OCI-LY7 (cell line): ENCODE data around the gene CLCF1.

Experiments
- EZH2phosphoT487 ChIP-seq: fragments of 200-600 bp; sonication (generic); IDR thresholded peaks from 2 replicates; pipeline ENCODE4 v1.6.1; 2018; ENCODE audit warnings: low read depth, borderline replicate concordance, mild to moderate bottlenecking, mixed run types, antibody characterized with exemption, low read length, moderate library complexity, mixed read lengths
- TF ChIP-seq, protein P1 (sequence below): fragments of 200-600 bp; sonication (generic); conservative IDR thresholded peaks from 2 replicates; pipeline ENCODE4 v1.5.1; 2014; ENCODE audit warnings: mild to moderate bottlenecking, antibody characterized with exemption, low read length, moderate library complexity, mixed read lengths

DNA sequence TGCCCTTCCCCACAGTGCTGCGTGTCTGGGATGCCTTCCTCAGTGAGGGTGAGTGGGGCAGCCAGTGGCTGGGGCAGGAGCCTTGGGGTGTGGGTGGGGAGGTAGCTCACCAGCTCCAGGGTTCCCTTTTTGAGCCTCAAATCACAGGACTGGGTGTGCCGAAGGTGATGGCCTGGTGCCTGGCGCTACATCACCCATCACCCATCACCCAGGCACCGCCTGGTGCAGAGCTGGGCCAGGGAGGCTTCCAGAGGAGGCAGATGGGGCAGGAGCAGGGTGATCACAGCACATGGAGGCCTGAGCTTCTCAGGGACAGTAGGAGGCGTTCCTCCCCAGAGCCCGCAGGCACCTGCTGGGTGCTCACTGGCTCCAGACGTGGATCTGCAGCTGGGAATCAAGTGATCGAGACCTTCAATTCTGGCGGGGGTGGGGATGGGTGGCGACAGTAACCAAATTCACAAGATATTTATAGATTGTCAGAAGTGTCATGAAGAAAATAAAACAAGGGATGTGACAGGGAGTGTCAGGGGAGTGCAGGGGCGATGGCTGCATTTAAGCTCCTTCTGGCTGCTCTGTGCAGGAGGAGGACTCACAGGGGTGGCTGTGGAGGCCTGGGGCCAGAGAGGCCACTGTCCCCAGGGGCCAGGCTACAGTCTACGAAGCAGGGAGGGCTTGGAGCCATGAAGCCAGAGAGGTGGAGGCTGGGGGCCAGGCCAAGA, 33.7 kb upstream of the CLCF1 start:
- TF ChIP-seq, protein P1, sequence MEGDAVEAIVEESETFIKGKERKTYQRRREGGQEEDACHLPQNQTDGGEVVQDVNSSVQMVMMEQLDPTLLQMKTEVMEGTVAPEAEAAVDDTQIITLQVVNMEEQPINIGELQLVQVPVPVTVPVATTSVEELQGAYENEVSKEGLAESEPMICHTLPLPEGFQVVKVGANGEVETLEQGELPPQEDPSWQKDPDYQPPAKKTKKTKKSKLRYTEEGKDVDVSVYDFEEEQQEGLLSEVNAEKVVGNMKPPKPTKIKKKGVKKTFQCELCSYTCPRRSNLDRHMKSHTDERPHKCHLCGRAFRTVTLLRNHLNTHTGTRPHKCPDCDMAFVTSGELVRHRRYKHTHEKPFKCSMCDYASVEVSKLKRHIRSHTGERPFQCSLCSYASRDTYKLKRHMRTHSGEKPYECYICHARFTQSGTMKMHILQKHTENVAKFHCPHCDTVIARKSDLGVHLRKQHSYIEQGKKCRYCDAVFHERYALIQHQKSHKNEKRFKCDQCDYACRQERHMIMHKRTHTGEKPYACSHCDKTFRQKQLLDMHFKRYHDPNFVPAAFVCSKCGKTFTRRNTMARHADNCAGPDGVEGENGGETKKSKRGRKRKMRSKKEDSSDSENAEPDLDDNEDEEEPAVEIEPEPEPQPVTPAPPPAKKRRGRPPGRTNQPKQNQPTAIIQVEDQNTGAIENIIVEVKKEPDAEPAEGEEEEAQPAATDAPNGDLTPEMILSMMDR, result peak; percentile 62
- no peak for TF ChIP-seq EZH2phosphoT487
